NCI-H1105 (cell line): ENCODE data around the gene CLASP1.
A peak's percentile ranks its signal among the peaks of the same experiment; 100 is the strongest.
"Not testable (repeated sequence)": the region's sequence is repeated elsewhere in the genome, so short reads cannot be mapped to it uniquely, and the experiment has no call there.

Experiments used
- DNase-seq: peaks from one replicate; lab custom pipeline; 2025; lab: John Stamatoyannopoulos, UW

The CLASP1 gene

DNA sequence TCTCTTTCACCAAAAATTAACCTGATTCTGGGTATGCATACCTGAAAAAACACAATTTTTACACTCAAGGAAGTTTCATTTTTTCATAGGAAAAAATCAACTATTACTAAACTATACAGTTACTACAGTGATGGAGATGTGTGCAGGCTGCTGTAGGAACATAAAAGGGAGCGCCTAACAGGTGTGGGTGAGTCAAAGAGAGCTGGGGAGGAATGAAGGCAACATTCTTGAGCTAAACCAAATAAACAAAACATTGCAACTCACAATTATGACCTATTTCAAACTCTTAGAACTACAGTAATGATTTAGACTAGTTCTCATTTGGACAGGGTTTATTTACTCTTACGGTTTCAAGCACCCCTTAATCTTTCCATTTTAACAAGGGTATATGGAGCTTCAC is 13.4 kb upstream of the CLASP1 start:
- DNase-seq: no peak

- DNase-seq: no peak
These were observed 10.7 kb upstream of the CLASP1 start for GRCh38 chr2:121659933-121660332.

DNA sequence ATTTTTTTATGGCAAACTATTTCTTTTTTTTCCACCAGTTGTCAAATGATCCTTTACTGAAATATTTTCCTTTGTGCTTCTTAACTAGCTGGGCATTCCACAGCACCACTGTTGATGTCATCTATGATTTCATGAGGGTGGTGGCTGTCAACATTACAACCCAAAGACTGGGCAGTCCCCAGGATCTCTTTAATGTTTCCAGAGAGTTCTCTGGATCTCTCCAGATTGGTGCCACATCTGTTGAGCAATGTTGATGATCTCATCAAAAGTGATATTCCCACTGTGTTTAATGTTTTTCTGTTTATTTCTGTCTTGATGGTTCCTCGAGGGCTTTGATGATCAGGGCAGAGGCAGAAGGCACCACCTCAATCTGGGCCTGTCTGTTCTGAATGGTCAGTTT is 9.1 kb upstream of the CLASP1 start:
- DNase-seq: not testable (repeated sequence)

- no peak for DNase-seq
These were observed 3.8 kb upstream of the CLASP1 start for GRCh38 chr2:121653035-121653434.

DNA sequence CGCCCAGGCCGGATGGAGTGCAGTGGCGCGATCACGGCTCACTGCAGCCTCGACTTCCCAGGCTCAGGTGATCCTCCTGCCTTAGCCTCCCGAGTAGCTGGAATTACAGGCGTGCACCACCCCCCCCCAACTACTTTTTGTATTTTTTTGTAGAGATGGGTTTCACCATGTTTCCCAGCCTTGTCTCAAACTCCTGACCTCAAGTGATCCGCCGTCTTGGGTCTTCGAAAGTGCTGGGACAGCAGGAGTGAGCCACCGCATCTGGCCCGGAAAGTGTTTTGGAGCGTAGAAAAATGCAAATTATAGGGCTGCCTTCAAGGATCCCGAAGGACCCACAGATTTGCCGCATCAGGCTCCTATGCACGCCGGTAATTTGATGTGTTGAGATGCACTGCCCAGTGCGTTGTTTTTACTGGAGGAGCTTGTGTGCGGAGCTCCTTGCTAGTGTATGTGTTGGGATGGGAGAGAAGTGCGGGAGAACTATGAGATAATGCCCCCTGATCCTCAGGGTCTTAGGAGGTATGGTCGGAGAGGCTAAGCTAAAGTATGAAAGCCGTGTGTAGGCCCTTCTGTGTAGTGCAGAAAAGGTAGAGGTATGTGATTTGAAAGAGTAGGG is 1.2 kb upstream of the CLASP1 start:
- DNase-seq: no peak

- peak; percentile 94 for DNase-seq
These were observed 493 bp upstream of the CLASP1 start for GRCh38 chr2:121649596-121650314.

GRCh38 chr2:121648206-121649148 is 785 bp downstream of the CLASP1 start:
- DNase-seq: peak; percentile 27

DNA sequence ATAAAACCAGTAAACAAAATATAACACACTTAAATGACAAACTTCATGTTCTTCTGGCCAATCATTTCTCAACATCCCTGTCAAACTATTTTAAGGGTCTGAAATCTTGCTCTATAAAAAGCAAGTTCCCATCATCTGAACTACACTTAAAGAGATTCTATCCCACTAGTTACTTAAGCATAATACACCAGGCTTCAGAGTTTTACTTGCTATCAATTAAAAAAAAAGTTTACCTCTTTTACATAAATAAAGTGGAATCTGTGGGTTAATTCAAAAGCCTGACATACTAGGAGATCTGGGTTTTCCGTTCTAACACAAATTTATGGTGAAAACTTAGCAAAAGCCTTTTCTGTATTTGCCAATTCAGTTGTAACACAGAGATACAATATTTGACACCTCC is 1.9 kb downstream of the CLASP1 start:
- DNase-seq: no peak

- DNase-seq: no peak
These were observed 4.5 kb downstream of the CLASP1 start for GRCh38 chr2:121644715-121645114.

DNA sequence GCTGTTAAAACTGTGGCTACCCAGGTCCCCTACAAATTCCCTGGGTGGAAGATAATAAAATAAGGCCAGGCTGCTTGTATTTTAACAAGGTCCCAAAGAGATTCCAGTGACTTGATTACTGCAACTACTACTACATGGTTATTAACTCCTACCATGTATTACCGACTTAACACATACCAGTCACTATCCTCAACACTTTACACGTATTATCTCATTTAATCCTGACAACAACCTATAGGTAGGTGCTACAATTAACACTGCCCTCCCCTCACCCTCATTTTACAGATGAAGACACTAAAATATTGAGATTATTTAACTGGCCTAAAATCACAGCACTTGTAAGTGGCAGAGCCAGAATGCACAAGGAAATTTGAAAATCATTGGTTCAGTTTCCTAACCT is 5.4 kb downstream of the CLASP1 start:
- DNase-seq: no peak

GRCh38 chr2:121640380-121641316 is 8.6 kb downstream of the CLASP1 start:
- no peak for DNase-seq

- not testable (repeated sequence) for DNase-seq
These were observed 9.4 kb downstream of the CLASP1 start for GRCh38 chr2:121639846-121640245.

DNA sequence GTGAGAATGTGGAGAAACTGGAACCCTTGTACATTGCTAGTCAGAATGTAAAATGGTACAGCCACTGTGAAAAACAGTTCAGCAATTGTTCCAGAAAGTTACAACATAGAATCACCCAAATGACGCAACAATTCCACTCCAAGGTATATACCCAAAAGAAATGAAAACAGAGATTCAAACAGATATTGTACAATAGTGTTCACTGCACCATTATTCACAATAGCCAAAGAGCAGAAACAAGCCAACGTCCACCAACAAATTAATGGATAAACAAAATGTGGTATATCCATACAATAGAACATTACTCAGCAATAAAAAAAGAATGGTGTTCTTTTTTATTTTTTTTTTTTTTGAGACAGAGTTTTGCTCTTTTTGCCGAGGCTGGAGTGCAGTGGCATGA is 10.9 kb downstream of the CLASP1 start:
- no peak for DNase-seq

DNA sequence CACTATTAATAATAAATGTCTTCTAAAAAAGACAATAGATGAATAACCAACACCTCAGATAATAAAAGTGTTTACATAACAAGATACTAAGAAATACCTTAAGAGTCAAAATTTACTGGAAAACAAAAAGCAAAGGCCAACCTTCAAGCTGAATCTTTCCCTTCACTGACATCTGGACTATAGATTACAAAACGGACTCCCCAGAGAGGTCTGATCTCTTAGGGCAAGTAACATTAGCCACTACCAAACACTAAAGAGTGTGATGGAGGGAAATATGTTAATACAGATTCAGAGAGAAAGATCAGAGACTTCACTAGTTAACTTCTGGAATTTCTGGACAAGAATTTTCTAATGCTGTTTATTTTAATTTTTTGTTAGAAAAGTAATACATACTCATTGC is 13.9 kb downstream of the CLASP1 start:
- no peak for DNase-seq

- no peak for DNase-seq
These were observed 14.6 kb downstream of the CLASP1 start for GRCh38 chr2:121634354-121635307.

DNA sequence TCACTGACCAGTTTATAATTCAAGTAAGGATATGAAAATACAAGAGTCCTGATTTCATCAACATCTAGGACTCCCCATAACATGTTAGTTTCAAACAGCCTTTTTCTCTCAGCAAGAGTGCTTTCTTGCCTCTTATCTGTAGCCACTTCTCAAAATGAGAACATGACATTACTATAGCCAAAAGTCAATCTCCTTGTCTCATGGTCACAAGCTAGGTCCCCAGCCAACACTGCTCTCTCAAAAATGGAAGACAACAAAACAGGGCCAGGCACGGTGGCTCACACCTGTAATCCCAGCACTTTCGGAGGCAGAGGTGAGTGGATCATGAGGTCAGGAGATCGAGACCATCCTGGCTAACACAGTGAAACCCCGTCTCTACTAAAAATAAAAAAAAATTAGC is 15.8 kb downstream of the CLASP1 start:
- no peak for DNase-seq

- DNase-seq: no peak
These were observed 21.7 kb downstream of the CLASP1 start for GRCh38 chr2:121627525-121628050.

DNA sequence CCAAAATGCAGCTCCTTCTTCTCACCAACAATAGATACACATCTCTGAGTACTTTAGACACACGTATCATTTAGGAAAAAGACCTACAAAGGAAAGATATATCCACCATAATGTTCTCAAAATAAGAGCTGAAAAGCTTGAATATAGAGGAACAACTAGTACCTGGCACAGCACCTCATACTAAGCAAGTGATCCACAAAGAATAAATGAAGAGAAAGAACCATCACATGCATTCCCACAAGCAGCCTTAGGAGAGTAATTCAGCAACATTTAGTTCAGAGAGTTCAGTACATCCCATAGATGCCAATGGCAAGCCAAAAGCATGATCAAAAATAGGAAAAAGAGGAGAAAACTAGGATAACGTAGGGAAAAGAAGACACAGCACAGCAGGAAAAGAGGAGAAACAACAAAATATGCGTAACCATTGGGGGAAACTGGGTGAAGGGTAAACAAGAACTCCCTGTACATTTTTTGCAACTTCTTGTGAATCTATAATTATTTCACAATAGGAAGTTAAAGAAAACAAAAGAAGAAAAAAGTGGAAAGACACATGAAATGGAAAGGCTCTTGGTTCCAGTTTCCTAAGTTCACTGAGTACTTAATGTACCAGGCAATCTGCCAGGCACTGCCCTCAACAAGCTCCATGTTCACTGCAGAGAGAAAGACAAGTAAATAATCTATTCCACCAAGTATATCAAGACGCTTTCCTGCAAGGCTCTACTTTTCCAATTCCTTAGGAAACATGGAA is 22.3 kb downstream of the CLASP1 start:
- no peak for DNase-seq

DNA sequence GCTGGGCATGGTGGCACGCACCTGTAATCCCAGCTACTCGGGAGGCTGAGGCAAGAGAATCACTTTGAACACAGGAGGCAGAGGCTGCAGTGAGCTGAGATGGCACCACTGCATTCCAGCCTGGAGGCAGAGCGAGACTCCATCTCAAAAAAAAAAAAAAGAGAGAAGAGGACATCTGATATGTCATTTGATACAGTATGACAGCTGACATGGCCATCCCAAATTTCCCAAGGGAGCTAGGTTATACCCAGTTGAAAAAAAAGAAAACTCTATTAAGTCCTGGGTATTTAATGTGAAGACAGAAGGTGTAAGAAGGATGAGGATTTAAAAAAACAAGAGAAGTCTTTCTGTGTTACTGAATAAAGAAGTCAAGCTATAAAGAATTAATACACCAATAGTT is 23.3 kb downstream of the CLASP1 start:
- no peak for DNase-seq
